ENCODE measurements around the gene APOD. TPM values are rescaled to one million over a fixed set of nuclear protein-coding genes. Genes with fewer than 3 reads are reported as not detected.
"Not testable (repeated sequence)": the region's sequence is repeated elsewhere in the genome, so short reads cannot be mapped to it uniquely, and the experiment has no call there.

The APOD gene
- total RNA-seq, 1 donor, result not detected

DNA sequence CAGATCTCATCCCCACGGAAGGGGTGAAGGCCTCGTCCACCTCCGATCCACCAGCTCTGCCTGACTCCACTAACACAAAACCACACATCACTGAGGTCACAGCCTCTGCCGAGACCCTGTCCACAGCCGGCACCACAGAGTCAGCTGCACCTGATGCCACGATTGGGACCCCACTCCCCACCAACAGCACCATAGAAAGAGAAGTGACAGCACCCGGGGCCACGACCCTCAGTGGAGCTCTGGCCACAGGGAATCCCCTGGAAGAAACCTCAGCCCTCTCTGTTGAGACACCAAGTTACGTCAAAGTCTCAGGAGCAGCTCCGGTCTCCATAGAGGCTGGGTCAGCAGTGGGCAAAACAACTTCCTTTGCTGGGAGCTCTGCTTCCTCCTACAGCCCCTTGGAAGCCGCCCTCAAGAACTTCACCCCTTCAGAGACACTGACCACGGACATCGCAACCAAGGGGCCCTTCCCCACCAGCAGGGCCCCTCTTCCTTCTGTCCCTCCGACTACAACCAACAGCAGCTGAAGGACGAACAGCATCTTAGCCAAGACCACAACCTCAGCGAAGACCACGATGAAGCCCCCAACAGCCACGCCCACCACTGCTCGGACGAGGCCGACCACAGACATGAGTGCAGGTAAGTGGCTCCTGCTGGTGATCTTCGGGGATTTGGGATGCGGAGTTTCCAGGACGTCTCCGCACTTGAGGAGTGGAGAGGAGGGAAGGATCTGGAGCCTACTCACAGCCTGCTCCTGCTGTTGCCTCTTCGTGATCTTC is 36.0 kb upstream of the APOD start:
- DNase-seq (ENCODE audit: low read depth in 2 of 3, low spot score in 2 of 3), result not testable (repeated sequence)

DNA sequence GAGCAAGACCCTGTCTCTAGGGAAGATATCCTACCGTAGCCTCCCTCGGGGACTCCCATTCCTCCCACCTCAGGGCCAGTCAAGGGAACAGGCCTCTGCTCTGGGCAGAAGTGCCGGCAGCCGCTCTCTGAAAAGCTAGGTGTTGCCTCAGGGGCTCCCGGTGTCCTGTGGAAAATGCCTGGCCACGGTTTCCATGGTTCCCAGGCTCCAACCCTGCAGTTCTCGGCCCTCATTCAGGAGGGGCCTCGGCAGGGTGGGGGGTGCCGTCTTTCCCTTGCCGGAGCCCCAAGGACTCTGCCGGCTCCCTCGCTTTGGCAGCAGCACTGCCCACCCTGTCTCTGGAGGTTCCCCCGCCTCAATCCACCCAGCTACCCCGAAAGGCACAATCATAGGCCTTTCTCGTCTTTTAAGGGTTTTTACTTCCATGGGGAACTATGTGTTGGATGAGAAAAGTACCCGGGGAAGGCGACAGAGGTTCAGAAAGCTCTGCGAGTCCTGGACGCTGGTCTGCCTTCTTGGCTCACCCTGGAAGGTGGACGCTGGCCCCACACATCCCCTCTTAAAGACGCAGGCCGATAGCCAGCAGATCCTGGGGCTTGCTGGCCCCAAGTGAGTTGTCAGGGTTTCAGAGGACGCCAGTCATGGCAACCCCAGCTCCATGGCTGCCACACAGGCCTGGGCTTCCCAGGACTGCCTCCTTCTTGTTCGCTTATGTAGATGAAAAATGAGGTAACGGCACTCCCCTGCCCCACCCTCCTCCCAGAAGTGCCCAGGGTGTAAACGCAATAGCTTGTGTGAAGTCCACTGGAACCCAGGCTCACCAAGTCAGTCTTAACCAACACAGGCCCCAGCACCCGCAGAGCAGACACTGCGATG is 34.3 kb upstream of the APOD start:
- DNase-seq (ENCODE audit: low read depth in 2 of 3, low spot score in 2 of 3), result not testable (repeated sequence)

DNA sequence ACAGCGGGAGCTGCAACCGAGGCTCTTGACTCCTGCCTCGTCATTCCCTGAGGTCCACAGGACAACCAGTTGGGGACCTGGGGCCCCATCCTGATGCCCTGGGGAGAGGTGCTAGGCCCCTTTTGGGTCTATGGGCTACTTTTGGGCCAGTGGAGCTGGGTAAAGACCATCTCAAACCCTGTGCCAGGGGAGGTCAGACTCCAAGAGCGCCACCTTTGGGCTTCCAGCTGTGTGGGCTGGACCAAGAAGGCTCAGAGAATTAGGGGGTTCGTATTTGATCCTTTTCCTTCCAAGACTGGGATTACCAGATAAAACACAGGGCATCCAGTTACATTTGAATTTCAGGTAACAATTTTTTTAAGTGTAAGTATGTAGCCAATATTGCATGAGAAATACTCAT is 33.4 kb upstream of the APOD start:
- not testable (repeated sequence) for DNase-seq (ENCODE audit: low read depth in 2 of 3, low spot score in 2 of 3)

DNA sequence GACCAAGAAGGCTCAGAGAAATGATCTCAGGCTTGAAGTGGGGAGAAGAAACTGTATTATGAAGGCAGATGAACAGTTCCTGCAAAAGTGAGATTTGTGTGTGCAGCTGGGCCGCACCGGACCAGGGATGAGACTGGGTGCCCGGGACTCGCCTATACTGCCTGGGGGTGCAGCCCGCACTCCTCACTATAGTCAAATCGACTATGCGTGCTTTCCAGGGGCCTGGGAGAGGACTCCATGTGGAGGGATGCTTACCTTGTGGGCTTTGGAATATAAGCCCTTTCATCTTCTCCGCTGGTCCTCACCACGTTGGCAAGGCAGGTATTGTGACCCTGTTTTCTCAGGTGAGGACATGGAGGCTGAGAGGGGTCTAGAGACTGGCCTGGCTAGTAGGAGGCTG is 32.9 kb upstream of the APOD start:
- DNase-seq (ENCODE audit: low read depth in 2 of 3, low spot score in 2 of 3), result no peak

DNA sequence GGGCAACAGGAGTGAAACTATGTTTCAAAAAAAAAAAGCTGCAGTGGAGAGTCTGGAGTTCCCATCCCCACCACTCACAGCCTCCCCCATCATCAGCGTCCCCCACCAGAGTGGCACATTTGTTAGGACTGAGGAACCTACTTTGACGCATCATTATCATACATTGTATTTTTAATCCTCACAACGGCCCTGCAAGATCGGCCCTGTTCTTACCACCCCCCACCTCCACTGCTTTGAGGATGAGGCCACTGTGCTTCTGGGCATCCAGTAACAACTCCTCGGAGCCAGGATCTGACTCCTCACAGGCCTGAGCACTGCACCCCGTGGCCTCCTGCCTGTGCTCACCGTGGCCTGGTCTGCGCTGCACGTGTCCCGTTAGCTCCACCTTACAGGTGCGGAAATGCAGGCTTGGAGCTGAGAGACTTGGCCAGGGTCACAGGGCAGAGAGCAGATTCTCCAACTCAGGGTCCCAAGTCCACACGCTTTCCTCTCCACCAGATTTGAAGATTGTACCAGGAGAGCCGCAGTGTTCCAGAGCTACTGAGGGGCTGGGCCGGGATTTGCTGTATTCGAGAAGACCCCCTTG is 32.3 kb upstream of the APOD start:
- DNase-seq (ENCODE audit: low read depth in 2 of 3, low spot score in 2 of 3), result not testable (repeated sequence)

DNA sequence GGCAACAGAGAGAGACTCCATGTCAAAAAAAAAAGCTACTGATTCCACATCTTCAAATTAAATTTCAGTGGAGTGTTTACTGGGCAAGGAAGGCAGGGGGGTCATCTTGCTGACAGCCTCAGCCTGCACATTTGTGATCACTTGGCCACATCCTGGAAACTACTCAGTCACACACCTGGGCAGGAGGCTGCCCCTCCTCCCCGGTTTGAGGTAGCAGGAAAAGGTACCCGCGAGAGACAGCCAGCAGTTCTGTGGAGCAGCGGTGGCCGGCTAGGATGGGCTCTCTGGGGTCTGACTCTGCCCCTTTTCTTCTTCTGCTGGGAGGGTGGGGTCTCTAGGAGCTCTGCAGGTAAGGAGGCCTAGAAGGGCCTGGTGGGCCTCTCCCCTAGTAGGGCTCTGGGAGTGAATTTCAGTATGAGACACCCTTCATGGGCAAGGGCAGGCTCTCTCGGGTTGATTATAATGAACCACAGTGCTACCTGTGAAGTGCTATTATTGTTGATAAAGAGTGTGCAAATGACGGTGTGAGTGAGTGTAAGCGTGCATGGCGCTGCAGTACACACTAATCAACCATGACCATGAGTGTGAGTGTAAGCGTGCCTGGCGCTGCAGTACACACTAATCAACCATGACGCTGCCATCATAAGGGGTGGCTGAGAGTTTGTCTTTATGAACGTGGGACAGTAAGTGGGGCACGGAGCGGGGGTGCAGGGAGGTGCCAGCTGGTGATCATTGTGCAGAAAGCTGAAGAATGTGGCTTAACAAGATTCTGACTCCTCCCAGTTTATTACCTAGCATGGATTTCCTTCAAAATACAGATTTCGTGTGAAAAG is 31.1 kb upstream of the APOD start:
- DNase-seq (ENCODE audit: low read depth in 2 of 3, low spot score in 2 of 3), result not testable (repeated sequence)

DNA sequence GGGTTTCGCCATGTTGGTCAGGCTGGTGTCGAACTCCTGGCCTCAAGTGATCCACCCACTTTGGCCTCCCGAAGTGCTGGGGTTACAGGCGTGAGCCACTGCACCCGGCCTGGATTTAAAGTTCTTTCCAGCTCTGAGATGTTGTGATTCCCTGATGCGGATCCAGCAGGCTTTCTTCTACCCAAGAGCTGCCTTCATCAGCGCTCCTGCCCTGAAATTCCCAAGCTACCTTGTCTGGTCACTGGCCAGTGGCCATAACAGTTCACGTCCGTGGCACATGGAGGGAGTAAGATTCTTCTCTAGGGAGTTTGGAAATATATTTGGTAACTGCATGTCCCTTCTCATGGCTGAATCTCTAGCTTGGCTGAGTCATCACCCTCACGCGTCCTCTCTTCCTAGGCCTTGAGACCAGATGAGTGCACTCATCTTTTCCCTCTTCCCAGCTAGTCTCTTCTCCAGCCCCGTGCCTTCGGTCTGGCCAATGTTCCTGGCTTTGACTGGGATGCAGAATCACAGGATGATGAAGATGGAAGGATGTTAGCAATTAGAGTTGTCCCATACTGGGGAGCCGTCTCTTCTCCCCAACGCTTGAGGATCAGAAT is 29.8 kb upstream of the APOD start:
- DNase-seq (ENCODE audit: low read depth in 2 of 3, low spot score in 2 of 3), result no peak

DNA sequence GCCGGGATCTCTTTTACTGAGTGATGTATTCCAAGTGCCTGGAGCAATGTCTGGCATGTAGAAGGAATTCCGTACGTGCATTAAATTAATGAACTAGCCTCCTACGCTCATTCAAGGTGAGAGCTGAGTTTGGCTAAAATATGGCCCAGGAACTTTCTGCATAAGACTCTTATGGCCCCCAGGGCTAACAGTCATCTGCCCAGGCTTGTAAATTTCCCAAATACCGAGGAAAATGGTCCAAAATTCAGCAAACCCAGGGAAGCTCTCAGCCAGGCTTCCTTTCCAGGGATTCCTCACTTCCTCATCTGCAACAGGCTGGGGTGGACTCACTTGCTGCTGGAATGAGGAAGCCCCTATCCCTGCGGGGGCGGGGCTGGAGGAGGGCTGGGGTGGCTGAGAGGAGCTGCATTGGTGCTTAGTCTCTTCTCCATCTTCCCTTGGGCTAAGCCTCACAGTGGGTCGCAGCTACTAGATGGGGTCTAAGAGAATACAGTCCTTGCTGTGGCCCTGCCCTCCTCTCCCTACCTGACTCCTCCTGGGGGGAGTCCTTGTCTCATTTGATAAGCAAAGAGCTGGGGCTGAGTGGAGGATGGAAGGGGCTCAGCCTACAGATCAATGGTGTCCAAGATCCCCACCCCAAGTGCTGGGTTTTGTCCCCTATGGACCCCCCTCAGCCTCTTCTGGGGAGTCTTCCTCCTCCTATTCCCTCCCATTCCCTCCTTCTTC is 28.5 kb upstream of the APOD start:
- DNase-seq (ENCODE audit: low read depth in 2 of 3, low spot score in 2 of 3), result no peak

DNA sequence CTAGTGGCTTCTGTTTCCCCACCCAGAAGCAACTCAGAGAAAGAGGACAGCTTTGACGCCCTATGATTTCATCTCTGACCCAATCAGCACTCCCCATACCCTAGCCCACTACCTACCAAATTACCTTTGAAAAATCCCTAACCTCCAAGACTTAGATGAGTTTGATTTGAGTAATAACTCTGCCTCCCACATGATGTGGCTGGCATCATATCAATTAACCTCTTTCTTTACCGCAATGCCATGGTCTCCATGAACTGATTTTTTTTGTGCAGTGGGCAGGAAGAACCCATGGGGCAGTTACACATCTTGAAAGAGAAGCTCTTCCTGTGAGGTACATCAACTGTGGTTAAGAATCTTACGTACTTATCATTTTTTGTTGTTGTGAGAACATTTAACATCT is 25.5 kb upstream of the APOD start:
- peak in 1 of 3 donors; percentile 28 for DNase-seq (ENCODE audit: low read depth in 2 of 3, low spot score in 2 of 3)

DNA sequence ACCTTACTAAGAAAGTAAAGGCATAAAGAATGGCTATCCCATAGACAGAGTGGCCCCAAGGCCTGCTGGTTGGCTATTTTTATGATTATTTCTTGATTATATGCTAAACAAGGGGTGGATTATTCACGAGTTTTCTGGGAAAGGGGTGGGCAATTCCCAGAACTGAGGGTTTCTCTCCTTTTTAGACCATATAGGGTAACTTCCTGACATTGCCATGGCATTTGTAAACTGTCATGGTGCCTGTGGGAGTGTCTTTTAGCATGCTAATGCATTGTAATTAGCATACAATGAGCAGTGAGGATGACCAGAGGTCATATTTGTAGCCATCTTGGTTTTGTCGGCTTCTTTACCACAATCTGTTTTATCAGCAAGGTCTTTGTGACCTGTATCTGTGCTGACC is 18.0 kb upstream of the APOD start:
- DNase-seq (ENCODE audit: low read depth in 2 of 3, low spot score in 2 of 3), result not testable (repeated sequence)

DNA sequence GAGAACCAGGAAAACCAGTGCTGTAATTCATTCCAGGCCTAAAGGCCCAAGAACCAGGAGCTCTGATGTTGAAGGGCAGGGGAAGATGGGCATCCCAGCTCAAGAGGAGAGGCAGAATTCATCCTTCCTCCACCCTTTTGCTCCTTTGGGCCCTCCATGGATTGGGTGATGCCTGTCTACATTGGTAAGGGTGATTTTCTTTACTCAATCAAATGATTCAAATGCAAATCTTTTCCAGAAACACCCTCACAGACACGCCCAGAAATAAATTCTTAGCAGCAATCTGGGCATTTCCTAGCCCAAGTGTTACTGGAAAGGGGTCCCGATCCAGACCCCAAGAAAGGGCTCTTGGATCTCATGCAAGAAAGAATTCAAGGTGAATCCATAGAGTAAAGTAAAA is 17.6 kb upstream of the APOD start:
- DNase-seq (ENCODE audit: low read depth in 2 of 3, low spot score in 2 of 3), result no peak

DNA sequence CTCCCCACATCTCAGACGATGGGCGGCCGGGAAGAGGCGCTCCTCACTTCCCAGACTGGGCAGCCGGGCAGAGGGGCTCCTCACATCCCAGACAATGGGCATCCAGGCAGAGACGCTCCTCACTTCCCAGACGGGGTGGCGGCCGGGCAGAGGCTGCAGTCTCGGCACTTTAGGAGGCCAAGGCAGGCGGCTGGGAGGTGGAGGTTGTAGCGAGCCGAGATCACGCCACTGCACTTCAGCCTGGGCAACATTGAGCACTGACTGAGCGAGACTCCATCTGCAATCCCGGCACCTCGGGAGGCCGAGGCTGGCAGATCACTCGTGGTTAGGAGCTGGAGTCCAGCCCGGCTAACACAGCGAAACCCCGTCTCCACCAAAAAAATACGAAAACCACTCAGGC is 16.2 kb upstream of the APOD start:
- not testable (repeated sequence) for DNase-seq (ENCODE audit: low read depth in 2 of 3, low spot score in 2 of 3)

DNA sequence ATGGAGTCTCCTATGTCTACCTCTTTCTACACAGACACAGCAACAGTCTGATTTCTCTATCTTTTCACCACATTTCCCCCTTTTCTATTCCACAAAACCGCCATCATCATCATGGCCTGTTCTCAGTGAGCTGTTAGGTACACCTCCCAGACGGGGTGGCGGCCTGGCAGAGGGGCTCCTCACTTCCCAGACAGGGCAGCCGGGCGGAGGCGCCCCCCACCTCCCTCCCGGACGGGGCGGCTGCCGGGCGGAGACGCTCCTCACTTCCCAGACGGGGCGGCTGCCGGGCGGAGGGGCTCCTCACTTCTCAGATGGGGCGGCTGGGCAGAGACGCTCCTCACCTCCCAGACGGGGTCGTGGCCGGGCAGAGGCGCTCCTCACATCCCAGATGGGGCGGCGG is 15.8 kb upstream of the APOD start:
- DNase-seq (ENCODE audit: low read depth in 2 of 3, low spot score in 2 of 3), result not testable (repeated sequence)

DNA sequence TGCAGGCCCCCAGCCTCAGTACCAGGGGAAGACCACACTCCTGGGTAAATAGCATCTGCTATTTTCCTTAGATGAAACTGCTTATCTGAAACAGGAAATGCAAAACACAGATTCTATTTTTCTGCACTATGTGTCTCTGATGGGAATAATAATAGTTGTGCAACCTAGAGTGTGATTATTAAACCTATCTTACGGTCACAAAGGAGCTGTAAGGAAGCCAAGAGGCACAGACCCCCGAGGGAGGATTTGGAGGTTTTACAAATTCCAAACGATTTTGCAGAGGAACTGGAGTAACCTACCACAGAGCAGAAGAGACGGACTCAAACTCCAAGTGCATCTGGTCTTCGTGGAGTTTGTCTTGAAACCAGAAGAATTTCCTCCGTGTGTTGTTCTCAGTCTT is 14.1 kb upstream of the APOD start:
- no peak for DNase-seq (ENCODE audit: low read depth in 2 of 3, low spot score in 2 of 3)

DNA sequence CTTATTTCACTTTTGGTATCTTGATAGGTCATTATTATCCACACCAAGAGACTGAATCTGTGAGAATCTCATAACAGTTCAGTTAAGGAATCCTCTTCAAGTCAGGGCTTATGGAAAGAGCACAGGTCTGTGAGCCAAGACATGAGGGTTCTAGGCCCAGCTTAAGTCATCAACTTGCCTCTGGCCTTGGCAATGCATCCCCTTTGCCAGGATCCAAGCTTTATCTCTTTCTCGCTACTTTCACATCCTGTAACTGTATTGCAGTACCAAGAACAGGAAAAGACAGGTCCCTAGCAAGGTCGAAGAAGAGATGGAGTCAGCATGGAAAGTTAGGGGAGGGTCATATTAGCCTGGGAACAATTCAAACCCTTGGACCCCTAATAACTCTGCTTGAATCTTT is 13.5 kb upstream of the APOD start:
- DNase-seq (ENCODE audit: low read depth in 2 of 3, low spot score in 2 of 3), result no peak

DNA sequence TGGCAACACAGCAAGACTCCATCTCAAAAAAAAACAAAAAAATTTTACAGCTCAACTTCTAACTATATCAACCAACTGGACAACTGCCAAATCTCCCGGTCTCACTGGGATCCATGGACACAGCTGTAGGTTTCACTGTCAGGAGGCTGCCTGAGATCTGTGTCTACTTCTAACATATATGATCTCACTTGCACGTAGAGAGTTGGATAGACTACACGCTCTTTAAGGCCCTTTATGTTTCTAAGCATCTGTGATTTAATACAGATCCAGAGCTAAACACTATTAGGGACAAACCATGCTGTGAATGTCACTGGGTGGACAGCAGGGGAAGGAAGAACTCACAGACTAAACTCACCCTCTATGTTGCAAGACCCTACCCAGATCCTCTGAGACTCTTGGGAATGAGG is 13.0 kb upstream of the APOD start:
- no peak for DNase-seq (ENCODE audit: low read depth in 2 of 3, low spot score in 2 of 3)

DNA sequence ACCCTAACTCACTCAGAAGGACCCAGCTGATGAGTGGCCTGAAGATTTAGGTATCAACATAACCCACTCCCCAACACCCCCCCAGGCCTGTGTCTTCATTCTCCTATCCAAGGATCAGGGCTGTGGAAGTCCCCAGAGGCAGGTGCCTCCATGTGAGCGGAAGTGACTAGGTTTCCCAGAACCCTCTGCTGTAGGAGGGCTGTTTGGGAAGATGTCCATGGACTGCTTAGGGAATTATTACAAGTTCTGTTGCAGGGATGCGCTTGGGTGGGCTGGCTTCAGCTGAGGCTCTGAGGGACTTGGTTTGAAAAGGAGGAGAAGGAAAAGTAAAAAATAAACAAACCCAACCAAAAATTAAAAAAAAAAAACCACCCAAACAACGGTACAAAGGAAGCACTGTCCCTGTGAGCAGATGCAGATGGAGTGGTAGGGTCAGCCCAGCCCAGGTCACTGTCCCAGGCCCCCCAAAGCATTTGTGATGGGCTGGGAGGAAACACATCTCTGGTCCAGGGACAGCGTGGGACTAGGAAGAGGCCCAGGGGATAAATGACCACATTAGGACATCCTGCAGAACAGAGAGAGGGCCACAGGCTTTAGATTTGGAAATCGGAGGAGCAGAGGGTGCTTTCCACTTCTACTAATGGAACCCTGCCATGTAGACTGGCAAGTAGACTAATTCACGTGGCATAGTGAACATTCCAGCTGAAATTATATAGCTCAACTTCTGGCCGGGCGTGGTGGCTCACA is 12.2 kb upstream of the APOD start:
- DNase-seq (ENCODE audit: low read depth in 2 of 3, low spot score in 2 of 3), result no peak

DNA sequence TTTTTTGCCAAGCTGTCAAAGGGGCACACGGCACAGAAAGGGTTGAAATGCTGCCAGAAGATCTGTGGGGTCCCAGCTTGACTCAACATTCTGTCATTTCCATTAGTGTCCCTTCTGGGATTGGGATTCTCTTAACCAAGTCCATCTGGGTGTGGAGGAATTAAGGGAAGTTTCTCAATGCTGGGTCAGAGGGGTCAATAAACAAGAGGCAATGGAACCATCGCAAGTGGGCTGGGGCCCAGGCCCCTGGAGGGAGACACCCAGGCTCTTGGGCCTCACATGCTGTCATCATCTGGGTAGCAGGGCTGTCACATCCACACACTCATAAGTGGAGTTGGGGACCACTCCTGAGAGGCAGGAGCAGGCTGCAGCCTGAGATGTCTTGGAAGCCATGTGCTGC is 8.1 kb upstream of the APOD start:
- no peak for DNase-seq (ENCODE audit: low read depth in 2 of 3, low spot score in 2 of 3)

DNA sequence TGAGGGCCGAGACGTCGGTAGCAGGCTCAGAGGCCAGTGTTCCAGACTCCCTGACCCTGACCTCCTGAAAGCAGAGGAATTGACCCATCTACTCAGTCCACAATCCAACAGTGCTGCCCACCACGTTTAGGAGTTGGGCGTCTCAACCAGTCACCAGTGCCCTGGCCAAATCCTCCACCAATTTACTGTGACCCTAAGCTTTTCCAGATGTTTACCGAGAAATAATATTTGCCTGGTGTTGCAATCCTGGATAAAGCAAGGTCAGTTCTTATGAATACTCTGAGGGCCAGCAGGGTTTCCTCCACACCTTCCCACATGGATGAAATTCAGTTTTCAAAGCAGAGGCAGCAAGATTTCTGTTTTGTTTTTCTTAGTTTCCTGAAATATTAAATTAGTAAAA is 7.5 kb upstream of the APOD start:
- no peak for DNase-seq (ENCODE audit: low read depth in 2 of 3, low spot score in 2 of 3)

All from hematopoietic multipotent progenitor cell (in vitro differentiated cells).